Measurements from ENCODE around the gene PLK3.
"Not testable (repeated sequence)": the region's sequence is repeated elsewhere in the genome, so short reads cannot be mapped to it uniquely, and the experiment has no call there.

Gene PLK3

DNA sequence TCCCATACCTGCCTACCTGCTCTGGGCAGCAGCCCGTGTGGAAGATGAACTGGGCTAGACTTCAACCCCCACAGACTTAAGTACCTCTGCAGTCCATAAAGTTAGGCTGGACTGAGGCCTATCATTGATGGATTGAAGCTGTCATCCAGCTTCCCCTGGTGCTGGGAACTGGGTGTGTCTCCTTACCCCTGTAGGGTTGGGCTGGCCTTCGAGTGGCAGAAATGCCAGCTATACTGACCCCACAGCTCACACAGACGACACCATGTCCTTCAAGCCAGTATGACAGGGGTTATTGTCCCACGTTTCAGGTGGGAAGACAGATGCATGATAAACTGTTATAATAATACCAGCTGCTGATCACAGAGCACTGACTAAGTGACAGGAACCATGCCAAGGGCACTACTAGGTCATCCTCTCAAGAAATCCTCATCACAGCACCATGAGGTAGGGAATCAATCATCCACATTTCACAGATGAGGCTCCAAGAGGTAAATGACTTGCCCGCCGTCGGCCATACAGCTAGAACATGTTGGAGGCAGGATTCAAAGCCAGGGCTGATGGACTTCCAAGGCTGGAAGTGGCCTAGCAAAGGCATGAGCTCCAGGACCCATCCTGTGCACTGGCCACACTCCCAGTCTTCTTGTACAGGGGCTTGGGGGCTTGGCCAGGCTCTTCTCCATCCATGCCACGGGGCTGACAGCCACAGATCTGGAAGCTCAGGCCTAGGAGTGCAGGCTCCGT is 11.9 kb upstream of the PLK3 start, which contains the start of gene BEST4:
Gene BEST4, minus strand, starts transcription at position 51 of the 741 bp plus-strand sequence. CDS start 465 bp downstream, outside the sequence.
- no peak for DNase-seq

DNA sequence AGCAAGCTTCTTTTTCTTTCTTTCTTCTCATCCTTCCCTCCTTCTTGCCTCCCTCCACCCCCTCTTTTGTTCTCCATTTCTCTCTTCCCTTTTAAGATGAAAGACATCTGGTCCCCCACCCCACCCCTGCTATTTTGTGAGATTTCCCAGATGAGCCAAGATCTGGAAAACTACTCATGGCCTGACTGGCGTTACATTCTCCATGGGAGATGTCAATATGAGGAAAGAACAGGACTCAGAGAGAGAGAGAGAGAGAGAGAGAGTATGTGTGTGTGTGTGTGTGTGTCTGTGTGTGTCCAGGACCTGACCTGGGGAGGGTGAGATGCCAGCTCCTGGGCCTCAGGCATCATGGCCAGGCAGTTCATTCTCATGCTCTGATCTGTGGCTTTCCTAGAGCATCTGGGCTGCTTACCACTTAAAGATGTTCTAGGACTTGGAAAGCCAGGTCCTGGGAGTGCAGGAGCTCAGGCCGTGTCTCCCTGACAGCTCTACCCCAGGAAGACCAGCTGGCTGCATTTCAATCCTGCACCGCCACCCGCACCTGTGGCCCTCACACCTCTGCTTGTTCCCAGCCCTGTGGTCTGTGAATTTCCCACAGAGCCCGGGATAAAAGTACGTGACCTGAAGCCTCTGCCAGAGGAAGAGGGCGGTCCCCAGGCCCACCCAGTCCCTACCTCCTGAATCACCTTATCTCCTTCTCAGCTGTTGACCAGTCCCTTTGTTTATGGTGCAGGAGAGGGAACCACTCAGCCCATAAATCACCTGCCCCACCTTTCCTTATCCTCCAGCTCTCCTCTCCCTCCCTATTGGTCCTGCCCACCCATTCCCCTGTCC is 9.0 kb upstream of the PLK3 start:
- DNase-seq = no peak

DNA sequence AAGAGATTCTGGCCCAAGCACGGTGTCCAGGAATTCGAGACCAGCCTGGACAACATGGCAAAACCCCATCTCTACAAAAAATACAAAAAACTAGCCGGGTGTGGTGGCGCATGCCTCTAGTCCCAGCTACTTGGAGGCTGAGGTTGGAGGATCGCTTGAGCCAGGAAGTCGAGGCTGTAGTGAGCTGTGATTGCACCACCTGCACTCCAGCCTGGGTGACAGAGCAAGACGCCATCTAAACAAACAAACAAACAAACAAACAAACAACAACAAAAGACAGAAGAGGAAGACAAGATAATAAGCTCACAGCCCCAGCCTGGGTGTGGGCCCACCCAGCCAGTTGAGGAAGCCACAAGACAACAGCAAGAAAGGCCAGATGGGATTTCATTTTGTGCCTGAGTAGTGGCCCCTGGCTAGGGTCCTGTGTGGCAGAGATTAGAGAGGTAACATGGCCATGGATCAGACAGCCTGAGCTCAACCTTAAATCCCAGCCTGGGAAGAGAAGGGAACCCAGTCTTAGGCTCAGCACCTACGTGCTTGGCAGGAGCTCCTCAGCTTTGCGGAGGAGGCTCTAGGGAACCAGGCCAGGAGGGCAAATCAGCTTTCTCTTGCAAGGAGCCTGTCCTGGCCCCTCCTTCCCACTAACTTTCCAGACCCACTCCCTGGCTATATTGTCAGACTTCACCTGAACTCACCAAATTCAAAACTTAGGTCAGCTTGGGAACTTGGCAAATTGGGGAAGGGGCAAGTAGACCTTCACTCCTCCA is 7.3 kb upstream of the PLK3 start:
- no peak for DNase-seq

DNA sequence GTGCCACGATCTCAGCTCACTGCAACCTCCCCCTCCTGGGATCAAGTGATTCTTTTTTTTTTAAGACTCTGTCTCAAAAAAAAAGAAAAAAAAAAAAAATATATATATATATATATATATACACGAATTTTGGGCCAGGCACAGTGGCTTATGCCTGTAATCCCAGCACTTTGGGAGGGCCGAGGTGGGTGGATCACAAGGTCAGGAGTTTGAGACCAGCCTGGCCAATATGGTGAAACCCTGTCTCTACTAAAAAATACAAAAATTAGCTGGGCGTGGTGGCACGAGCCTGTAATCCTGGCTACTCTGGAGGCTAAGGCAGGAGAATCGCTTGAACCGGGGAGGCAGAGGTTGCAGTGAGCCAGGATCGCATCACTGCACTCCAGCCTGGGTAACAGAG is 2.3 kb upstream of the PLK3 start:
- not testable (repeated sequence) for DNase-seq

DNA sequence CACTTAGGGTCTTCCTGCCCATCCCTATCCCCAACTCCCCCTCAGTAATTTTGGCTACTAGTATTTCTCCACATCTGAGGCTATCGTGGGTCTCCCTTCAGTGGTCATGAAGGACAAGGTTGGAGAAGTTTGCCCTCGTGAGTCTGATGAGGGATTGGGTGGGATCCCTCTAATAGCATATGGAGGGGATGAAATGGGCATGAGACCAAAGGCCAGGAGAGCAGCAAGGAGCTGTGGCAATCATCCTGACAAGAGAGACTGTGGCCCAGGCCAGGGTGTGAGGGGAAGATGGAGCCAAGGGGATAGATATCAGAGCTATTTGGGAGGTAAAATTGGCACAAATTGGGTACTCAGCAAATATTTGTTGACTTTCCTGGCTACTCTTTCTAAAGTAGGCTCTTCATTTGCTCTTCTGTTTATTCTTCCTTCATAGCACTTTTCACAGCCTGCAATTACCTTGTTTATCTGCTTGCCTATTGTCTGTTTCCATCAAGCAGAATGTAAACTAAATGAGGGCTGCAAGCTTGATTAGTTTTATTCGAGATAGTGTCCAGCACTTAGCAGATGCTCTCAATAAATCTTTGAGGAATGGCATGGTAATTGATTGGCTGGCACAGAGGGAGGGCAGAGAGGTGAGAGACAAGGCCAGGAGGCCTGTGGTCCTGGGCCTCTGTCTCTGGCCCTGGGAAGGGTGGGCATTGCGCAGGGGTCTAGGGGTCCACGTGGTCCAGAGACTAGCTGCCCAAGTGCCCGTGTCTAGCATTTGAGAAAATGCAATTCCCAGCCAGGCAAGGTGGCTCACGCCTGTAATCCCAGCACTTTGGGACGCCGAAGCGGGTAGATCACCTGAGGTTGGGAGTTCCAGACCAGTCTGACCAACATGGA is 1.5 kb upstream of the PLK3 start:
- DNase-seq = no peak

DNA sequence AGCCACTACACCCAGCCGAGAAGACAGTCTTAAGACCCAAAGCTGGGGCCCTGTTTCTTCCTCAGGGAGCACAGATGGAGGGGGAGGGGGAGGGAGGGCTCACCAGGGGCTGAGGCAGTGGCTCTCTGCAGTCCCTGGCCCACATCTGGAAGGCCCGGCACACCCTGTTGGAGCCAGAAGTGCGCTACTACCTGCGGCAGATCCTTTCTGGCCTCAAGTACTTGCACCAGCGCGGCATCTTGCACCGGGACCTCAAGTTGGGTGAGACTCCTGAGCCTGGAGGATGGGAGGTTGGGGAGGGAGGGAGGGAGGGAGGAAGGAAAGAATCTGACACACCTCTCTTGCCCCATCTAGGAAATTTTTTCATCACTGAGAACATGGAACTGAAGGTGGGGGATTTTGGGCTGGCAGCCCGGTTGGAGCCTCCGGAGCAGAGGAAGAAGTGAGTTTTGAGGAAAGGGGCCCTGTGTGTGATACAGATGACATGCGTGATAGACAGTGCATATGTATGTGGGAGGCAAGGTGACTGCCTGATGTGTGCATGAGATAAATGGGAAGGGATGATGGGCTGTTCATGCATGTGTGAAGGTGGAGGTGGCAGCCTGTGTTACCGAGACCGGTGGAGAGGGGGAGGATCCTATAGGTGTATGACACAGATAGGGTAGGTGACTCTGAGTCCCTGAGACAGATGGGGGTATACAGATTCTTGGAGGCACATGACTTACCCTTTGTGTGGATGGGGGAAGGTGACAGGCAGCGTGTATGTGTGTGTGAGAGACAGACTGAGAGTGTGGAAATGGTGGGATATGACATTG is 1.5 kb downstream of the PLK3 start:
- no peak for DNase-seq

DNA sequence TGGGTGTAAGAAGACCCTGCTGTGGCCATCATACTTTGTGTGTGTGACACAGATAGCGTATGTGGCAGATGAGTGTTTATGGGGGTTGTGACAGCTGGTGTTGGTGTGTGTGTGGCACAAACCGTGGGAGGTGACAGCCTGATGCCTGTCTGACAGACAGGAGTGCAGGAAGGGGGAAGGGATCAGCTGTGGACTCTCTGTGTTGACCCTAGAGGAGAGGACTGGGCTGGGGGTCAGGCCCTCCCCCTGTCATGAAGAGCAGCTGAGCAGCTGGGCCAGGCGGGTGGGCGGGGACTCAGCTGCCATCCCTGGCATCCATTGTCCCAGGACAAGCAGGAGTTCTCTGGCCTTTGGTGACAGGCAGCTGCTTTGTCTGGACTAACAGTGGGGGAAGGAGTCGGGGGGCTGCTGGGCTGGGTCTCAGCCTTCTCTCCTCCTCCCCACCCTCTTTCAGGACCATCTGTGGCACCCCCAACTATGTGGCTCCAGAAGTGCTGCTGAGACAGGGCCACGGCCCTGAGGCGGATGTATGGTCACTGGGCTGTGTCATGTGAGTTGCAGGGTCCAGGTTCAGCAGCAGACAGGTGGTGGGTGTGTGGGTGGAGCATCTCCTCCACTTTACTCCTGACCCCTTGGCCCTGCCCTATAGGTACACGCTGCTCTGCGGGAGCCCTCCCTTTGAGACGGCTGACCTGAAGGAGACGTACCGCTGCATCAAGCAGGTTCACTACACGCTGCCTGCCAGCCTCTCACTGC is 2.3 kb downstream of the PLK3 start:
- no peak for DNase-seq

DNA sequence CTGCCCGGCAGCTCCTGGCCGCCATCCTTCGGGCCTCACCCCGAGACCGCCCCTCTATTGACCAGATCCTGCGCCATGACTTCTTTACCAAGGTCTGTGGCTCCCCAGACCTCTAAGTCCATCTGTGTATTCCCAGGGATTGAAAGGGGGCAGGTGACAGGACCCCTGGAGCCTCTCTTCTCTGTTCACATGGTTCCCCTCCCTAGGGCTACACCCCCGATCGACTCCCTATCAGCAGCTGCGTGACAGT is 2.8 kb downstream of the PLK3 start:
- DNase-seq = no peak

DNA sequence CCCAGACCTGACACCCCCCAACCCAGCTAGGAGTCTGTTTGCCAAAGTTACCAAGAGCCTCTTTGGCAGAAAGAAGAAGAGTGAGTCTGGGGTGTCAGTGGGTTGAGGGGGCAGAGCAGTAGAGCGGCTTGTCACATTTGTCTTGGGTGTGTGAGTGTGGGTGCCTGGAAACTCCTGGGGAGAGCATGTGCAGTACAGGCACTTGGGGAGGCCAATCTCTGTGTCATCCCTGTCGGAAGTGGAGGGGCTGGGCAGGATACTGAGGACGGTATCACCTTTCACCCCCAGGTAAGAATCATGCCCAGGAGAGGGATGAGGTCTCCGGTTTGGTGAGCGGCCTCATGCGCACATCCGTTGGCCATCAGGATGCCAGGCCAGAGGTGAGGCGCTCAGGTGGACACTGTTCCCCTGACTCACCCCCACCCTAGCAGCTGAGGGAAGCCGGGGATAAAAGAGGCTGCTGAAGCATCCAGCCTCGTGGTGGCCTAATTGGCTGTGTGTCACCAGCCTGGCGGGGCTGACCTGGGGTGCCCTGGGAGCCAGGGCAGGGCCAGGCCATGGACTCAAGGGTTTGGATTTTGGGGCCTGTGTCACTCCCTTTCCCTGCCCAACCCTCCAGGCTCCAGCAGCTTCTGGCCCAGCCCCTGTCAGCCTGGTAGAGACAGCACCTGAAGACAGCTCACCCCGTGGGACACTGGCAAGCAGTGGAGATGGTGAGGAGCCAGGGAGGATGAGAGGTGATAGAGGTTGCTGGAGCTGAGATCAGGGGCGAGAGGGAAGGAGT is 3.3 kb downstream of the PLK3 start:
- DNase-seq = no peak

DNA sequence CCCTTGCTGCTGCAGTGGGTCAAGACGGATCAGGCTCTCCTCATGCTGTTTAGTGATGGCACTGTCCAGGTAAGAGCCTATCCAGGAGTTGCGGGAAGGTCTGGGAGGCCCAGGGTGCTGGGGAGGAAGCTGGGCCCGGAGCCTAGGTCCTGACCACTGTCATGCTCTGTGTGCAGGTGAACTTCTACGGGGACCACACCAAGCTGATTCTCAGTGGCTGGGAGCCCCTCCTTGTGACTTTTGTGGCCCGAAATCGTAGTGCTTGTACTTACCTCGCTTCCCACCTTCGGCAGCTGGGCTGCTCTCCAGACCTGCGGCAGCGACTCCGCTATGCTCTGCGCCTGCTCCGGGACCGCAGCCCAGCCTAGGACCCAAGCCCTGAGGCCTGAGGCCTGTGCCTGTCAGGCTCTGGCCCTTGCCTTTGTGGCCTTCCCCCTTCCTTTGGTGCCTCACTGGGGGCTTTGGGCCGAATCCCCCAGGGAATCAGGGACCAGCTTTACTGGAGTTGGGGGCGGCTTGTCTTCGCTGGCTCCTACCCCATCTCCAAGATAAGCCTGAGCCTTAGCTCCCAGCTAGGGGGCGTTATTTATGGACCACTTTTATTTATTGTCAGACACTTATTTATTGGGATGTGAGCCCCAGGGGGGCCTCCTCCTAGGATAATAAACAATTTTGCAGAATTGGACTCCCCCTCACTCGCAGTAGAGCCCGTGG is 5.3 kb downstream of the PLK3 start:
- no peak for DNase-seq

DNA sequence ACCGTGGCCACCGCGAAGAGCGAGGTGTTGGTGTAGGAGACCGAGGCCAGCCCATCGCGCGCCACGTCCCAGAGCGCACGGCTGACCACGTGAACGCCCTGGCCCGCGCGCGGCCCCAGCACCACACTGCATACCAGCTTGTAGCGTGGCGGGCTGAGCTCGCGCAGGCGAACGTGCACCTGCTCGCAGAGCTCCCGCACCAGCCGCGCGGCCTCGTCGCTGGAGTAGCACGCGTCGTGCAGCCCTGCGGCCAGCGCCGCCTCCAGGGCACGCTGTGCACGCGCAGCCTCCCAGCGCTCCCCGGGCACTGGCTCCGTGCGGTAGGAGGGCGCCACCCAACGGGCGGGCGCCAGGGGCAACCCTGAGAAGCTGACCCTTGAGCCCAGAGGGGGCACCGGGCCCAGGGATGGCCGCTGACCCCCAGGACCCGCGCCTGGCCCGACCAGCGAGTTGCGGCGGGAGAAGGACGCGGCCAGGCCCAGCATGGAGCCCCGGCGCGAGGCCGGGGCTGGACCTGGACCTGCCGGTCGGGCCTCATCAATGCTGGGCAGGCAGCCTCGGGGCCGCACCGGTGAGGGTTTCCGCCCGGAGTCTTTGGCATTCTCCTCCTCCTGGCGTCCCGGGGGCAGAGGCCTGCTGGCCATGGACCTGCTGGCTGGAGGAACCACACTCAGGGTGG is 6.0 kb downstream of the PLK3 start:
- no peak for DNase-seq

DNA sequence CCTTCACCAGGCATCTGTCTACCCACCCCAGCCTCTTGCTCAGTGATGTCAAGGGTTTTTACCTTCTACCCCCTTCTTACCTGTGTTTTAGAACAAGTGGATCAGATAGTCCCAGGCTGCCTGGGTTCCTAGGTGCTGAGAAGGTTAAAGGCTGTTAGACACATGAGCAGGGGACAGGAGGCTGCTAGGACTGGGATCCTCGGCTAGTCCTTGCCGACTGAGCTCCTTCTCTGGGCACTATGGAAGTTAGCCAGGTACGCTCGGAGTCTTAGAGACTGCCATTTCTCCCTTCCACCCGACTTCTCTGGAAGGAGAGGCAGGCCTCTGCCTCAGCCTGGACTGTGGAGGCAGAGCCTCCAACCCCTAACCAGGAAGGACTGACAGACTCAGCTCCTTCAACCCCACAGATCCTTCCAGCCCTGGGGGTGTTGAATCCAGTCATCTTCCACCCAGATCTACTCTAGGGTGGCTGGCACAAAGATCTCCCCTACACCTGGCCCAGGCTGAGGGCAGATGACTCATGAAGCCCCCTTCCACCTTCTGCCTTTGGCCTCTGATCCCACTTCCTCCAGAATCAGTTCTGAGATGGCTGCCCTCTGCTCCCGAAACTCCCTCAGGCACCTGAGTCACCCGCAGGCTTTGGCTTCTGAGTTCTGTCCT is 6.7 kb downstream of the PLK3 start, which contains the start of gene DYNLT4:
Gene DYNLT4, minus strand, starts transcription at position 648 of the 660 bp plus-strand sequence. CDS start 683 bp downstream, outside the sequence.
- DNase-seq = no peak

DNA sequence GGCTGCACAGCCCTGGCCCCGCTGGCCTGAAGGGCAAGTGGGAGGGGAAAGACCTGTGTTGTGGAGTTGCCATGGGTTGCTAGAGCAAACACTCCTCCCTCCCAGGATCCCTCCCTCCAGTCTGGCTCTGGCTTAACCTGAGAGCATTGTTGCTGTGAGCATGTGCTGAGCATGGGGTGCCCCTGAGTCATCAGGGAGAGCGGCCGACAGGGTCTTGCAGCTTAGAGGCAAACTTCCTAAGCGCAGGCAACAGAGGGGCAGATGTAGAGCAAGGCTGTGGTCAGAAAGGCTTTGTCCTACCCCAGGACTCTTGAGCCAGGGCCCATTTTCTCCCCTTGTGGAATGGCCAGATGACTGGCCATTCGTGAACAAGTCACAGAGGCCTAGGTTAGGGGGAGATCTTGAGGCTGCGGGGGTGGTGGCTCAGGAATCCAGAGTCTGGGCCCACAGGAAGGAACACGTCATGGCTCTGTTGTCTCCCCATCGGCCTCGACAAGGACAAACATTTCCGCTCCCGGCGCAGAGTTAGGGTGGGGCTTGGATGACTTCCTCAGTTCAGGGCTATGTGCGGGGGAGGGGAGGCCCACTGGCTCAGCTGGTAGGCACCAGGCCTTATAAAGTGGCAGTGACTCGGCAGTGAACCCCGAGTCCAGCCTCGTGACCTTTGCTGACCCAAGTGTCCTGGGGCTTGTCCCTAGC is 7.3 kb downstream of the PLK3 start:
- peak; percentile 79 for DNase-seq

DNA sequence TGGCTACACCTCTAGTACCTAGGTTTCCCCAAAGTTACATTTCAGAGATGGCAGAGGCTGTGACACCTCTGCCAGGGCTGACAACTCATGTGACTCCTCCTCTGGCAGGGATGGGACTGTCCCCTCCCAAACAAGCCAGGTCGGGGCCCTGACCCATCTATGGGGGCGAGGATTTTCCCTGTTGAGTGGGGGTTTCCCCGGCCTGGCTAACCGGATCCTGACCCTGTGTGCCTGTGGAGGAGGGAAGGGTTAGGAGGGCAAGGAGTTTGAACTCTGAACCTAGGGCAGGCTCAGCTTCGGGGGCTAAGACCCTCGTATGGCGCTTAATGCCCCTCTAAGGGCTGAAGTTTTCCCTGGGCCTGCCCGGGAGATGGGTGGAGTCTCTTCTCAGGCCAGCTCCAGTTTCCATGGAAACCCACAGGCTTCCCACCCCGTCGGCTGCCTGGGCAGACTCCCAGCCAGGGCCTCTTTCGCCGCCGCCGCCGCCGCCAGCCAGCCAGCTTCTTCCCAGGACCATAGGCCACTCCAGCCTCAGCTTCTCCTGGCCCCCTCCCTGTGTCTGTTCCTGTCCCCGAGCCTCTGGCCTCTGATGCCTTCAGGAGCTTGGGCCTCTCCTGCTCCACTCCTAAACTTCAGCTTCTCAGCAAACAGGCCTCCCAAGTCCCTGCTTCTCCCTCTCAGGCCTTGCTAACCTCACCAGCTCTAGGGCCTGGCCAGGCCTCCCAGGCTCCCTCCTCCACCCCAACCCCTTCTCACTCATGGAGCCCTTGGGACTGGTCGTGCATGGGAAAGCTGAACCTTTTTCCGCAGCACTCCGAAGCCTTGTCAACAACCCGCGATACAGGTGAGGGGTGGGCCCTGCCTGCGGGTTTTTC is 8.1 kb downstream of the PLK3 start, which contains the start of gene BTBD19:
Gene BTBD19, plus strand, starts transcription at position 461 of the 875 bp plus-strand sequence. Its CDS starts 298 bp downstream, at position 759.
- peak; percentile 70 for DNase-seq

DNA sequence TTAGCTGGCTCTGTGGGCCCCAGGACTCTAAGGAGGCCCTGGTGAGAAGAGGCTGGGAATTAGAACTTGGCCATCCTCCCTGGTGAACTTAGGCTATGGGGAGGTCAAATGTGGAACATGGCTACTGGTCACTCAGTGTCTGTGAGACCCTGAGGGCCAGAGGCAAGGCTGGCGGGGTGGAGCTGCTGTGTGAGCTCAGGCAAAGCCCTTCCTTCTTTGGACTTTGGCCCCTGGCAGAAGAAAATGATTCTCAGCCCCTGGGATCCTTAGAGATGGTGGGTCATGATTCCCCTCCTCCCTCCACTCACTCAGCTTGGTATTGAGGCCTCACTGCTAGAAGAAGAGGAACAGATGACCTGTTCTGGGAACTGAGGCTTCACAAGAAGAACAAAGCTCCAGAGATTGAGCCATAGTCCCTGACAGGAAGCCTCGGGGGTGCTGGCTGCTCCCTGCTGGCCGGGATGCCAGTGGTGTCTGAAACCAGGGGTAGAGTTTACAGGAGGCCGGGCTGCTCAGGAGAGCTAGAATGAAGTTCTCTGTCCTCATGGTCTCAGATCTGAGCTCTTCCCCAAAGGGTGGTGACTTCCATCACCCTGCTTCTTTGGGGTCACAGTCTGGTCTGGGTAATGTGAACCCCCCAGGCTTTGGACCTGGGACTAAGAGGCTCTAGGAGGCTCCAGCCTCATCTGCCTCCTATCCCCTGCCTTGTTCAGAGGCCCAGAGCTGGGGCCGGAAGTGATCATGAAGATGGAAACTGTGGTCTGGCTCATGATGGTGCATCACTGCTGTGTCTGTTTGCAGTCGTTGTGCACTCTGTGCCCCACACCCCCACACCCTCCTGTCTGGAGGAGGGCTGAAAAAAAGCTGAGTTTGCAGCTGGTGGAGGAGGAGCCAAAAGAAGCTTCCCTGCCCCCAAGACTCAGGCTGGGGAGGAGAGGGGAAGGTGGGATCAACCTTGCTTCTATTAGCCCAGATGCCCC is 9.1 kb downstream of the PLK3 start:
- DNase-seq = peak; percentile 81
